ENCODE data around the gene CDH5.

DNA sequence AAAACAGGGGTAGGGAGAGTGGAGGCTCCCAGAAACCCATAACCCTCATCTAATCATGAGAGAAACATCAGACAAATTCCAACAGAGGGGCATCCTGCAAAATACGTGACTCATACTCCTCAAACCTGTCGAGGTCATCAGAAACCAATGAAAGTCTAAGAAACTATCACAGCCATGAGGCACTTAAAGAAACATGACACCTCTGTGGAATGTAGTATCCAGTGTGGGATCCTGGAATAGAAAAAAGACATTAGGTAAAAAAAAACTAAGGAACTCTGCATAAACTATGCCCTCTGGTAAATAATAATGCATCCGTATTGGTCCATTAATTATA, 16.4 kb downstream of the CDH5 start:
- TF ChIP-seq, protein P1, sequence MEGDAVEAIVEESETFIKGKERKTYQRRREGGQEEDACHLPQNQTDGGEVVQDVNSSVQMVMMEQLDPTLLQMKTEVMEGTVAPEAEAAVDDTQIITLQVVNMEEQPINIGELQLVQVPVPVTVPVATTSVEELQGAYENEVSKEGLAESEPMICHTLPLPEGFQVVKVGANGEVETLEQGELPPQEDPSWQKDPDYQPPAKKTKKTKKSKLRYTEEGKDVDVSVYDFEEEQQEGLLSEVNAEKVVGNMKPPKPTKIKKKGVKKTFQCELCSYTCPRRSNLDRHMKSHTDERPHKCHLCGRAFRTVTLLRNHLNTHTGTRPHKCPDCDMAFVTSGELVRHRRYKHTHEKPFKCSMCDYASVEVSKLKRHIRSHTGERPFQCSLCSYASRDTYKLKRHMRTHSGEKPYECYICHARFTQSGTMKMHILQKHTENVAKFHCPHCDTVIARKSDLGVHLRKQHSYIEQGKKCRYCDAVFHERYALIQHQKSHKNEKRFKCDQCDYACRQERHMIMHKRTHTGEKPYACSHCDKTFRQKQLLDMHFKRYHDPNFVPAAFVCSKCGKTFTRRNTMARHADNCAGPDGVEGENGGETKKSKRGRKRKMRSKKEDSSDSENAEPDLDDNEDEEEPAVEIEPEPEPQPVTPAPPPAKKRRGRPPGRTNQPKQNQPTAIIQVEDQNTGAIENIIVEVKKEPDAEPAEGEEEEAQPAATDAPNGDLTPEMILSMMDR (IDR thresholded peaks at IDR 0.05; ENCODE audit: low read length): no peak
- no peak for TF ChIP-seq EZH2 (IDR thresholded peaks at IDR 0.05; ENCODE audit: borderline replicate concordance, low read length)

Measured in OCI-LY1 (cell line).